ENCODE data around the gene MASP1.
"Not testable (repeated sequence)": the region's sequence is repeated elsewhere in the genome, so short reads cannot be mapped to it uniquely, and the experiment has no call there.

The MASP1 gene

GRCh38 chr3:187227658-187228258 is 63.8 kb downstream of the MASP1 start:
- DNase-seq (ENCODE audit: low read depth in 2 of 2) = no peak

- no peak for DNase-seq (ENCODE audit: low read depth in 2 of 2)
Observed at GRCh38 chr3:187223799-187224198, 67.7 kb downstream of the MASP1 start.

GRCh38 chr3:187222801-187223200 is 68.7 kb downstream of the MASP1 start:
- no peak for DNase-seq (ENCODE audit: low read depth in 2 of 2)

DNA sequence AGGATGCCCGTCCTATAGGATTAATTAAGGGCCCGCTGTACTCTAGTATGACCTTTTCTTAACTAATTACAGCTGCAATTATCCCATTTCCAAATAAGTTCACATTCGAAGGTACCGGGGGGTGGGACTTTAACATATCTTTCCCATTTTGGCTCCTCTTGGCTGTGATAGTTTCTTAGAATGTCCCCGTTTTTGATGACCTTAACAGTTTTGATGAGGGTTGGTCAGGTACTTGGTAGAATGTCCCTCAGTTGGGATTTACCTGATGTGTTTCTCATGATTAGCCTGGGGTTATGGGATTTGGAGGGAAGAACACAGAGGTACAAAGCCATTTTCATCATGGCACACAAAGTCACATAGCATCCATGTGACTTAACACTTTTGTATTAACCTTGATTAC is 76.1 kb downstream of the MASP1 start:
- DNase-seq (ENCODE audit: low read depth in 2 of 2) = no peak

- DNase-seq (ENCODE audit: low read depth in 2 of 2) = no peak
Observed at GRCh38 chr3:187213616-187214015, 77.9 kb downstream of the MASP1 start.

DNA sequence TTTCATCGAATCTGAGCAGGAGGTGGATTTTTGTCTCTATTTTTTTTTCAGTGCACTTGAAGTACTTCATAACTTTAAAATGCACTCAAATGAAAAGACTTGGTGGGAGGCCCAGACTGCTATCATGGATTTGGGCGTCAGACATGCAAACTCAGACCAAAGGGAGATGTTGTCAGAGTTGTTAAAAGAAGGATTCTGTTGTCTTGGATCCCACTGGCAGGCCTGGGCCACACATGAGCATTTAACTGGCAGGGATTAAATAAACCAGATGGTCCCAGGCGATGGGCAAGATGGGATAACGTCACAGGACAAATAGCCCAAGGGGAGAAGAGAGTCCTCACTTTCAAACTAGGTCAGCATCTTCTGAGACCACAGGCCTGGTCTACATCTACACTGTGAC is 78.8 kb downstream of the MASP1 start:
- DNase-seq (ENCODE audit: low read depth in 2 of 2) = no peak

GRCh38 chr3:187212196-187212545 is 79.4 kb downstream of the MASP1 start:
- no peak for DNase-seq (ENCODE audit: low read depth in 2 of 2)

DNA sequence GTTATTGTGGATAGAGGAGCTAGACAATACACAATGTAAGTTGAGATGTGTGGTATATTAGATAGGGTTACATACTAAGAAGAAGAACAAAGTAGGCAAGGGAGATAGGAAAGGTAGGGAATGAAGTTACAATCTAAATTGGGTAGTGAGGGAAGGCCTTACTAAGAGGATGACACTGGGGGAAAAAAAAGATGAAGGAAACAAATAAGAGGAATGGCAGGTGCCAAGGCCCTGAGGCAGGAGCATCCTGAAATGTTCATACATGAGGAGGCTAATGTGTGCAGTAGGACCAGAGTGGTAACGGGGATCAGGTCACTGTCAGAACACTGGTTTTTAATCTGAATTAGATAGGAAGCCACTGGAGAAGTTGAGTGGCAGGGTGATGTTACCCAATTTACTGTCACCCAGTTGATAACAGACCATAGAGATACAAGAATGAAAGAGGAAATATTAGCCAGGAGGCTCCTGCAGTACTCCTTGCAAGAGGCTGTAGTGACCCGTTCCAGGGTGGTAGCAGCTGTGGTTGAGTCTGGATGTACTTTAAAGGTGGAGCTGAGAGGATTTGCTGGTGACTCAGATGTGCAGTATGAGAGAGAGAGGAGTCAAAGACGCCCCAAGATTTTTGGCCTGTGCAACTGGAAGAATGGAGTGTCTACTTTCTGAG is 79.9 kb downstream of the MASP1 start:
- no peak for DNase-seq (ENCODE audit: low read depth in 2 of 2)

- DNase-seq (ENCODE audit: low read depth in 2 of 2) = no peak
Observed at GRCh38 chr3:187210545-187211327, 80.8 kb downstream of the MASP1 start.

- DNase-seq (ENCODE audit: low read depth in 2 of 2) = no peak
Observed at GRCh38 chr3:187210091-187210490, 81.4 kb downstream of the MASP1 start.

DNA sequence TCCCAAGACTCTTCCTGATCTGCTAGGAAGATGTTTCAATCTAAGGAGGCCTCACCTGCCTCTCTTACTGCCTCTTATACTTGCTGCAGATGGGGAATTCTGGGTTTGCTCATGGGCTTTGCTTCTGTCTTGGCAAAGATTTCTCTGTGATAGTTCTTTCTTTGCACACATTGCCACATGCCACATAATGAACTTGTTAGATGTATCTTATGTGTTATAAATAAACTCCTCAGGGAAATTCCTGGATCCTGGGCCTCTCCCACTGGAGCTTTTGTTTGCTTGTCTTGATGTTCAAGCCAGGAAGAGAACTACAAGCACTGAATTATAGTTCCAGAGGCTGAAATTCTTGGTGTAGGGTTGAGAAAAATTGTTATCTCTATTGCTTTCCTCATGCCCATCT is 82.0 kb downstream of the MASP1 start:
- DNase-seq (ENCODE audit: low read depth in 2 of 2) = no peak

DNA sequence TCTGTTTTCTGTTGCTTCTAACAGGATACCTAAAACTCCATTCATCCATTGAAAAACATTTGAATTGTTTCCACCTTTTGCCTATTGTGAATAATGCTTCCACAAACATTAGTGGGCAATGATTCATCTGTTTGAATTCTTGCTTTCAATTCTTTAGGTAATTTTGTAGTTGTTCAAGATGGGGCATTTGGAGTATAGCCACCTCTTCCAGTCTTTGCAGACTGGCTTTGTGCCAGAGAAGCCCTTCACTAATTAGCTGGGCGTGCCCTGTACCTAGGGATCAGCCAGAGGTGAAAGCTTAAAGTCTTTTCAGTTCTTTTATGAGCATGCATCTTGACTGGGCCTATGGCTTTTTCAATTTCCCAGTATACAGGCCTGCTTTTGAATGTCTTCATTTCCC is 83.4 kb downstream of the MASP1 start:
- DNase-seq (ENCODE audit: low read depth in 2 of 2) = no peak

GRCh38 chr3:187207624-187208023 is 83.9 kb downstream of the MASP1 start:
- DNase-seq (ENCODE audit: low read depth in 2 of 2) = no peak

GRCh38 chr3:187207062-187207461 is 84.5 kb downstream of the MASP1 start:
- DNase-seq (ENCODE audit: low read depth in 2 of 2) = no peak

GRCh38 chr3:187205683-187206082 is 85.9 kb downstream of the MASP1 start:
- DNase-seq (ENCODE audit: low read depth in 2 of 2) = no peak

DNA sequence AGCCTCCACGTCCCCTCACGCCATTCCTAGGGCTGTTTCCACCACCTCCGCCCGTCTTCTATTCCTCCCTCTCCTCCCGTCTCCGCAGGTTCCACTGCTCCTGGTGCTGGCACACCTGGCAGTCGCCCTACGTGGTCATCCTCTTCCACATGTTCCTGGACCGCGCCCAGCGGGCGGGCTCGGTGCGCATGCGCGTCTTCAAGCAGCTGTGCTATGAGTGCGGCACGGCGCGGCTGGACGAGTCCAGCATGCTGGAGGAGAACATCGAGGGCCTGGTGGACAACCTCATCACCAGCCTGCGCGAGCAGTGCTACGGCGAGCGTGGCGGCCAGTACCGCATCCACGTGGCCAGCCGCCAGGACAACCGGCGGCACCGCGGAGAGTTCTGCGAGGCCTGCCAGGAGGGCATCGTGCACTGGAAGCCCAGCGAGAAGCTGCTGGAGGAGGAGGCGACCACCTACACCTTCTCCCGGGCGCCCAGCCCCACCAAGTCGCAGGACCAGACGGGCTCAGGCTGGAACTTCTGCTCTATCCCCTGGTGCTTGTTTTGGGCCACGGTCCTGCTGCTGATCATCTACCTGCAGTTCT is 92.0 kb downstream of the MASP1 start:
- DNase-seq (ENCODE audit: low read depth in 2 of 2) = not testable (repeated sequence)

DNA sequence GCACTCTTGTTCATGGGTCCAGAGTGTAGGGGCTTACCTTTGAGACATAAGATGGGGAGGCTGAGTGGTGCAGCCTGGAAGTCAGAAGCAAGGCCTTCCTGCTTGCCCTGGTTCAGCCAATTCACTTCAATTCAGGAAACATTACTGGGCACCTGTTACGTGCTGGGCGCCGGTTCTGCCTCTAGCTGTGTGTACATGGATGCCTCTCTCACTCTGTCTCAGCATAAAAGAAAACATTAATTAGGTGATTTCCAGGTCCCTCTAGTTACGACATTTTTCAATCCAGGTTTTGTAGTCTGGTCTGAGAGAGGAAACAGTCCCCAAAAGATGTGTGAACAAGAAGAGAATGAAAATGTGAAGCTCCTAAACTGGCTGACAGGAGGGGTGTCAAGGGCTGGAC is 93.0 kb downstream of the MASP1 start:
- no peak for DNase-seq (ENCODE audit: low read depth in 2 of 2)

DNA sequence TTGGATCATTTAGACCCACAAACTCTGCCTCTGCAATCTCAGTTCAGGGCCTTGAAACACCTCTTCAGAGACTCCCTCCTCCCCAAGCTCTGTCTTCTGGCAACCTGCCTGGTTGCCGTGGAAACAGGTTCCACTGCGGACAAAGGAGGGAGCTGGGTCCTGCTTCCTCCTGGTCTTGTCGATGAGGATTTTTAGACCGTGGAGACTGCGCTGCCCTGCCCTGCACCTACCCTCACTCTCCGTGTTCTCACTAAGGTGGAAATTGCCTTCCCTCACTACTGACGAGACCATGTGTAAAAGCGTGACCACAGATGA is 94.2 kb downstream of the MASP1 start, which contains the start of gene RTP1:
TSS of gene RTP1 (plus strand) at position 152 of the 315 bp plus-strand sequence. CDS start at position 182, 30 bp downstream.
- no peak for DNase-seq (ENCODE audit: low read depth in 2 of 2)

- no peak for DNase-seq (ENCODE audit: low read depth in 2 of 2)
Observed at GRCh38 chr3:187196573-187197334, 94.8 kb downstream of the MASP1 start.

GRCh38 chr3:187193181-187193580 is 98.4 kb downstream of the MASP1 start:
- no peak for DNase-seq (ENCODE audit: low read depth in 2 of 2)

GRCh38 chr3:187191271-187191670 is 100.3 kb downstream of the MASP1 start:
- no peak for DNase-seq (ENCODE audit: low read depth in 2 of 2)

DNA sequence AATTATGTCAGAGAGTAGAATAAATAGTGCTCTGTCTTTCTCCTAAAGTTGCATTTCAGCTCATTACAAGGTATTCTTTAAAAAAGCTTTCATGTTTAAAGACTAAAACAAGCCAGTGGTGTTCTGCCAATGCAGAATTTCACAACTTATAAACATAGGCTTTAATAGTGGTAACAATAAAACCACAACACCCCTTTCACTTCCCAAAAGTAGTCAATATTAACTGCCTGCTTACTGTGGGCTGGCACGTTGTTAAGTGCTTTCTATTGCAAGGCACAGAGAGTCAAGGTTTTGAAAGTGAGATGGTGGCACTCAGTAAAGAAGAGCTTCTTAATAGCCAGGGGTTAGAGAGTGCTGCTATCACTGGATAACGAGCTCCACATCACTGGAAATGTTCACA is 102.6 kb downstream of the MASP1 start:
- no peak for DNase-seq (ENCODE audit: low read depth in 2 of 2)
